ENCODE results near the gene TRIM63.

DNA sequence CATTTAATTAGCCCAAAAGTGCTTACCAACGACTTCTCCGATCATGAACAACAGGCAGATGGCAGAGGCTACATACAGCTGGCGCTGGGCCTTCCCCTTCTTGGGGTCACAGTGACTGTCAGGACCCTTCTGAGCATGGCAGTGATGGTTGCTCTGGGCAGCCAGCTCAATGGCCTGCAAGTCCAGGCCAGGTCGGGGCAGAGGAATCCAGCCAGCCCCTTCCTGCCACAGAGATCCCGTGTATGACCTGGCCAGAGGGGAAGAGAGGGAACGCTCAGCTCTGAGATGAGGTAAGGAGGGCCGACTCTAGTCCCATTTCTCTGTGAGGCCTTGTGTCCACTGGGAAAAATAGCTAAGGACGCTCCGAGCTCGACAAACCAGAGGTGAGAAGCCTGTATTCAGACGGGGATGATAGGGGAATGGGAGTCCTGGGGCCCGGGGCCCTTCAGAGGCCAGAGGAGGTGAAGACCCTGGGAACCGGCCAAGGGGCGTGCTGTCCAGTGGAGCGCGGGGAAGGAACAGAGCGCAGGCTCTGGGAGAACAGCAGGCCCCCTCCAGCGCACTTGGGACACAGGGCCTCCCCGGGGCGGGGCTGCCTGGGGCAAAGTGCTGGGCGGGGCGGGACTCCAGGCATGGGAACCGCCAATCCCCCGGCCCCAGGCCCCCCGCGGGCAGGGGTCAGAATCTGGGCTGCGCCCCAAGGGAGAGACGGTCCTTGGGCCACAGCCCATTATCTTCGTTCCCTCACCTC is 22.3 kb downstream of the TRIM63 start:
- TF ChIP-seq RARB (CRISPR knock-in tag; IDR thresholded peaks at IDR 0.05), result no peak
- no peak for TF ChIP-seq ZC3H10 (CRISPR knock-in tag; IDR thresholded peaks at IDR 0.05)

Measured in SK-N-SH treated with all-trans-retinoic acid at 6 μM for 48 hours (cell line).